Retina (tissue), 1 donor: ENCODE measurements around the gene XPO5.
"Not testable (repeated sequence)": the region's sequence is repeated elsewhere in the genome, so short reads cannot be mapped to it uniquely, and the experiment has no call there.

ENCODE experiments used
- DNase-seq: peaks from one replicate; pipeline ENCODE4 v3.0.0-alpha.2; 2016

XPO5 gene

DNA sequence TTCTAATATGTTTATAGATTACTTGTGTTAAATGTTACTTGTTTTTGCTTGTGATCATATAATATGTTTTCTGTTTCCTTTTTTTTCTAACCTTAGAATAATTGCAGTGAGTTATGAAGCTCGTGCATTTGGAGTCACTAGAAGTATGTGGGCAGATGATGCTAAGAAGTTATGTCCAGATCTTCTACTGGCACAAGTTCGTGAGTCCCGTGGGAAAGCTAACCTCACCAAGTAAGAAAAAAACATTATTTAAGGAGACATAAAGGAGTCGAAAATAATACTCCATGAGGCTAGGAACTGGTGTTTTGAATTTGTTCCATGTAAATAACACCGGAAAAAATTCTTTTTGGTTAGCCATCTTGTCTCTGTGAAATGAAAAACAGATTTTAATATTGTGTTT is 7.1 kb upstream of the XPO5 start:
- no peak for DNase-seq

GRCh38 chr6:43579171-43579570 is 3.3 kb upstream of the XPO5 start:
- DNase-seq = no peak

DNA sequence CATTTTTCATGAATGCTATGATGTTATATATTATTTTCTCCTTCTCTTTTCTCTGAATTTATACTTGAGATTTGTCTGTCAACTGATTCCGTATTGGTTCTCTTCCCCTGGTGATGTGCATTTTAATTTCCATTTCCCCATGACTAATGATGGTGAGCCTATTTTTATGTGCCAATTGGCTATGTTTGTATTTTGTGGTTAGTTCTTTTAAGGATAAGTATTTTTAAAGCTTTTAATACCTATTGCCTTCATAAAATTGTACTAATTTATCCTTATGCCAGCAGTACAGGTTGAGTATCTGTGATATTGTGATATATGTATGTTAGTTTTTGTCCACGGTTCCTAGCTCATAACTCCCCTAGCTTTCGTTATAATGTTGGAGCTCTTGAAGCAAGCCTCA is 2.9 kb upstream of the XPO5 start:
- no peak for DNase-seq

DNA sequence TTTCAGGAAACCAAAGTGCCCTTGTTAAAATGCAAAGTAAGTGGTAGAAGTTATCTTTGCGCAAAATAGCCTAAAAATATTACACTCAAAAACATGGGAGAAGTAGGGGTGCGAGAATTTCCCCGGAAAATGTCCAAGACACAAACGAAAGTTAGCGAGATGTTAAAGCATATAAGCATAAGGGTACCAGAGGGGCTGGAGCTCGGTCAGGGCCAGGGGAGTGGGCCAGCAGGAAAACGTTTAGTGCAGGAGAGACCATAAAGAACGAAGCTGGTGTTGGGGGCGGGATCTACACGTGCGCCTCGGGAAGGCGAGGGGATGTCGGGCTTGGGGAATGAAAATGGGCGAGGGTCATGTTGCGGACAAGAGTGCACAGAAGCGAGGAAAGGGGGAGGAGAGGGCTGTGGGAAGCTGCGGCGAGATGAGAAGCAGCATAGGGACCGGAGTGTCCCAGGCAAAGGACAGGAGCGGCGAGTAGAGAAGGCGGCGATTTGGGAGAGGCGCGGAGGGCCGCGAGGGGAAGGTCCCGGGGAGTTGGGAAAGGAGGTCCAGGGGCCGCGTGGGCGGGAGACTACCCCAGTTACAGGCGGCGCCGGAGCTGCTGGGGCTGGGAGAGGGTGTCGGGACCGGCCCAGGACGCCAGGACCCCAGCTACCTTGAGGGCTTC is 600 bp downstream of the XPO5 start:
- DNase-seq = no peak

DNA sequence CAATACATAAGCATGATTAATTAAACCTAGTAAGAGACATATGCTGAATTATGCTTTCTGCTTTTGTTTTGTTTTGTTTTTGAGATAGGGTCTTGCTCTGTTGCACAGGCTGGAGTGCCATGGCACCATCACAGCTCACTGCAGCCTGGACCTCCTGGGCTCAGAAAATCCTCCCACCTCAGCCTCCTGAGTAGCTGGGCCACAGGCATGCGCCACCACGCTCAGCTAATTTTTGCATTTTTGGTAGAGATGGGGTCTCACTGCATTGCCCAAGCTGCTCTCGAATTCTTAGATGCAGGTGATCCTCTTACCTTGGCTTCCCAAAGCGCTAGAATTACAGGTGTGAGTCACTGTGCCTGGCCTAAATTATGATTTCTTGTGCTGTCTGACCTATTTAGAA is 3.8 kb downstream of the XPO5 start:
- DNase-seq = no peak

- DNase-seq = no peak
Measured at GRCh38 chr6:43570876-43571441, 4.9 kb downstream of the XPO5 start.

DNA sequence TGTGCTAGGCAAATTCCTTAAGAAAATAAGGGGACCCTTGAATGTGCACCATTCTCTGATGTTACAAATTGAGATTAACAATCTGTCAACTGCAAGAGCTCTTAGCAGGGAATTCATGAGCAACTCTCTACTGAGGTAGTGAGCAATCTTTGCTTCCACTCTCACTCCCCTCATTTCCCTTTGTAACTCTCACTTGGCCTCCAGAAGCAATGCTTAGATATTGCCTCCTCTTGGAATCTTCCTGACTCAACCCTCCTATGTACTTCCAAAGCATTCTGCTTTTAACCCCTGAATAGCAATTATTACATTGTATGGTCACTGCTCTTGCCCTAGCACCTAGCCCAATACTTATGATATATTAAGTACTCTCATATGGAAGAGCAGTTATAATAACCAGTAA is 16.5 kb downstream of the XPO5 start:
- no peak for DNase-seq

- not testable (repeated sequence) for DNase-seq
Measured at GRCh38 chr6:43557620-43558019, 18.2 kb downstream of the XPO5 start.

GRCh38 chr6:43547222-43547621 is 28.6 kb downstream of the XPO5 start:
- no peak for DNase-seq

DNA sequence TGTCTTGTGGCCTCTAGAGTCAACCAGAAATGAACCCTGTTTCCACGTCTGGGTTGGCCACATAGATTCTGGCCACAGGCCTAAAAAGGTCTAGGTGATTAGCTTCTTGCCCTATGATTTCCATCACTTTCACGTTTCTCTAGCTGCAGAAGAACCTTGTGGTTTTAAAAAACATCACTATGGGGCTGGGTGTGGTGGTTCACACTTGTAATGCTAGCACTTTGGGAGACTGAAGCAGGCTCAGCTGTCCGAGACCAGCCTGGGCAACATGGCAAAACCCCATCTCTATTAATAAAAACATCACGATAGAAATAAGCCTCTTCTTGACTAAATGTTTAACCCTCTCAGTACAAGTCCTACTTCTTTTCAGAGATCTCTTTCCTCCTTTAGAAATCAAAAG is 31.4 kb downstream of the XPO5 start:
- DNase-seq = no peak

GRCh38 chr6:43541774-43542471 is 33.9 kb downstream of the XPO5 start:
- no peak for DNase-seq

DNA sequence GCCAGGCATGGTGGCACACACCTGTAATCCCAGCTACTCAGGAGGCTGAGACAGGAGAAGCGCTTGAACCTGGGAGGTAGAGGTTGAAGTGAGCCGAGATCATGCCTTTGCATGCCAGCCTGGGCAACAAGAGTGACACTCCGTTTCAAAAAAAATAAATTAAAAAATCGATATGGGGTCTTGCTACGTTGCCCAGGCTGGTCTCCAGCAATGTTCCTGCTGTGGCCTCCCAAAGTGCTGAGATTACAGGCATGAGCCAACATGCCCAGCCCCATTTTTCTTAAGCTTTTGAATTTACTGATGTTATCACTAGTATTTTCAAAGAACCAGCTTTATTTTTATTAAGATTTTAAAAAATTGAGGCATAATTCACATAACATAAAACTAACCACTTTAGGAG is 35.3 kb downstream of the XPO5 start:
- DNase-seq = no peak

GRCh38 chr6:43539409-43539808 is 36.4 kb downstream of the XPO5 start:
- not testable (repeated sequence) for DNase-seq

GRCh38 chr6:43538986-43539385 is 36.9 kb downstream of the XPO5 start:
- DNase-seq = not testable (repeated sequence)

DNA sequence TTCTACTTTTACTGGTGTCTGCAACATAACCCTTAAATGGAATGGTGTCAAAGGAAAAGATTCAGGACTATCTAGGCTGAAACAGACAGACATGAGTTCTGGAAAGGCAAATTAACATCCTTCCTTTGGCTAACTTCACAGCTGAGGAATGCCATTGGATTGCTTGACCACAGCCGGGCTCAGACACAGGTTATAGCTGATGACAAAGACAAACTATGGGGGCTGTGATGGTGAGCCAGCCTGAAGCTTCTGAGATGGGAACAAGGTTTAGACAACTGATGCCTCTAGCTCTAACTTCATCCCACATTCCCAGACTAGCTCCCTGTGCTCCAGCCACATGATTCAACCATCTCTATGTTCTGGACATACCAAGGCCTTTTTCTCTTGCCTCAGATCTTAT is 43.6 kb downstream of the XPO5 start:
- no peak for DNase-seq

- DNase-seq = no peak
Measured at GRCh38 chr6:43524483-43524961, 51.3 kb downstream of the XPO5 start.

DNA sequence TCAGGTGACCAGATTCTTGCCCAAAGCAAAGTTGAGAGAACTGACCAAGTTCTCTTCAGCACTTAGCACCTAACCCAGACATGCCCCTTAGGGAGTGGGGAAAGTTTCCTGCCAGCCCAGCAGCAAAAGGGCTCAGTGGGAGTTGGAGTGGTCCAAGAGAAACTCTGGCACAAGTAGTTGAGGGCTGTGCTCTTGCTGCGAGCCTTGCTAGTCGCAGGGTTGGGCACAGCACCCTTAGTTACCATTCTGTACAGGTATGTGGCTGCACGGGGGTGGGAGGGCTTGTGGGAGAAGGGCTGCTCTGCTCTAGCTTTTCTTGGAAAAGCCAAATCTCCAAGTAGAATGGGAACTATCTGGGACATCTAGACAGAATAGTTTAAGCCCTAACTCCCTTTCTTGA is 52.6 kb downstream of the XPO5 start:
- no peak for DNase-seq

- DNase-seq = no peak
Measured at GRCh38 chr6:43522547-43523261, 53.1 kb downstream of the XPO5 start.

DNA sequence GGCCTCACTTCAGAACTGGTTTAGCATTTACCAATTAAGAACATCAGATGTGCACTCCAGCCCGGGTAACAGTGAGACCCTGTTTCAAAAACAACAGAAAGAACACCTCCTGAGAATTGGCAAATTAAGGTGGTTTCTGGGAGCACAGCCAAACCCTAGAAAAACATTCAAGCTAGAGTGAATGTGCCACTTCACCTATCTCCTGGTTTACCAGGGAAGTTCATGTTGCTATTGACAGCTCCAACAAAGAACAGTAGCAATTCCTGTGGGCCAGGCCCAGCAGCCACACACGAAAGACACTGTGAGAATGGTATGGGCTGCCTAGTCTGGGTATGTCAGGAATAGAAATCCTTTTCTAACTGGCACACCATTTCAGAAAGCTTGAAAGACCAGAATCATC is 54.0 kb downstream of the XPO5 start:
- no peak for DNase-seq

GRCh38 chr6:43520097-43520496 is 55.7 kb downstream of the XPO5 start:
- no peak for DNase-seq

GRCh38 chr6:43517505-43518357 is 58.1 kb downstream of the XPO5 start:
- no peak for DNase-seq

DNA sequence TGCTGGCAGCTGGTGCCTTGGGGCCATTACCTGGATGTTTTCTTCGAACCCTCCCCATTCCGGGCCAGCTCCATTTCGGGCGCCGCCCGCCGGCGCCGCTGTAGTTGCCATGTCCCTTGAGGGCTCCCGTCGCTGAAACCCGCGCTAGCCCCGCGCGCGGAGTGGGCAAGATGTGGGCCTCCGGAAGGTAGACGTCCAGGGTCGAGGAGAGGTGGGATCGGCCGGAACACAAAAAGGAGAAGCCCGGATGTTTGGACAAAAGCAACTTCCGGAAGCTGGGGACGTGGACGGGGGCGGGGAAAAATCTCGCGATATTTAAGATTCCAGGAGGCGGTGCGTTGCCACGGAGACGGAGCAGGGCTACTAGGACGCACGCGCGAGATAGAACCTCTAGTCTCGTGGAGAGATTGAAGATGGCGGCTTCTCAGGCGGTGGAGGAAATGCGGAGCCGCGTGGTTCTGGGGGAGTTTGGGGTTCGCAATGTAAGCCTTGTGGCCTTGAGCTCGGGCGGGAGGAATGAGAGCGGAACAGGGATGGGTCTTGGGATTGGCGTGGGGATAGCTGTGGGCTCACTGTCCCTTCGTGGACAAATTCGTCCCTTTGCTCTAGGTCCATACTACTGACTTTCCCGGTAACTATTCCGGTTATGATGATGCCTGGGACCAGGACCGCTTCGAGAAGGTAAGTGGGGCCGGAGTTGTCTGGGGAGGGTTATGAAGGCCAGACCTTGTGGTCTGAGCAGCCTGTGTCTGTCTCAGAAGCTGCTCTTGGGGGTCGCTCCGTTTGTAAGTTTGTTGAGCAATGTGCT is 58.9 kb downstream of the XPO5 start, which contains the start of the genes POLR1C and YIPF3:
TSS of gene POLR1C (plus strand) at position 393 of the 808 bp plus-strand sequence. CDS start at position 414, 21 bp downstream.
TSS of gene YIPF3 (minus strand) at position 230 of the 808 bp plus-strand sequence. CDS start at position 111, 119 bp downstream.
- DNase-seq = peak; percentile 97
